ENCODE data around the gene SLAMF9. TPM values are rescaled to one million over a fixed set of nuclear protein-coding genes. Genes with fewer than 3 reads are reported as not detected.

The SLAMF9 gene
- total RNA-seq, 1 experiment from 2014 or later: not detected

- Histone ChIP-seq H3K18ac (ENCODE audit: insufficient read length, low read depth, low read length) (peak overlapping the region; percentile 46), H3K9ac (ENCODE audit: extremely low read depth, insufficient read length, low read length) (no peak overlapping the region), H3K4me2 (ENCODE audit: insufficient read depth, insufficient read length, low read length) (no peak overlapping the region), H2BK15ac (ENCODE audit: low read depth, low read length) (no peak overlapping the region), H2BK120ac (ENCODE audit: low read depth, low read length, poor library complexity, severe bottlenecking) (no peak overlapping the region), H3K23ac (ENCODE audit: insufficient read length, low read depth, low read length) (no peak overlapping the region), H4K91ac (ENCODE audit: insufficient read length, low read depth, low read length) (no peak overlapping the region), H3K56ac (ENCODE audit: insufficient read length, low read depth, low read length) (no peak overlapping the region), H3K79me1 (ENCODE audit: insufficient read depth, low read depth, low read length, poor library complexity, severe bottlenecking) (no peaks in the 10 kb centered on the region), H4K8ac (replicated peaks; ENCODE audit: insufficient read length, low read depth, low read length) (no peak overlapping the region), H3K9me3 (ENCODE audit: control insufficient read depth, low read depth, low read length) (no peaks in the 10 kb centered on the region), H4K20me1 (ENCODE audit: control insufficient read depth, insufficient read depth, insufficient read length) (no peaks in the 10 kb centered on the region), H2BK20ac (ENCODE audit: low read depth, low read length, poor library complexity, severe bottlenecking) (no peak overlapping the region), H3K27ac (ENCODE audit: insufficient read length, low read depth, low read length) (no peak overlapping the region), H3K79me2 (ENCODE audit: insufficient read depth, low read length) (no peaks in the 10 kb centered on the region), H2BK5ac (ENCODE audit: insufficient read length, low read length) (no peak overlapping the region), H3K23me2 (ENCODE audit: insufficient read length, low read depth, low read length, poor library complexity, severe bottlenecking) (peaks cover 10% of the 10 kb centered on the region), H4K5ac (ENCODE audit: insufficient read length, low read depth, low read length) (no peak overlapping the region), H3K27me3 (ENCODE audit: insufficient read depth, low read length) (no peaks in the 10 kb centered on the region), H3K4me1 (ENCODE audit: insufficient read depth, low read length) (no peaks in the 10 kb centered on the region; the same call in 1 of the 2 replicates), H2BK12ac (ENCODE audit: insufficient read length, low read depth, low read length) (no peak overlapping the region), H3T11ph (ENCODE audit: low read length) (no peak overlapping the region), H2AFZ (ENCODE audit: low read length) (no peak overlapping the region), H3K14ac (ENCODE audit: insufficient read depth, low read length) (peak overlapping the region; percentile 8), H3K4ac (ENCODE audit: low read depth, low read length) (no peak overlapping the region), H2AK5ac (ENCODE audit: insufficient read length, low read length) (no peak overlapping the region)
- Mint-ChIP-seq H3K27me3 (ENCODE audit: low read depth) (peaks cover 1% of the 10 kb centered on the region), H3K4me1 (peaks cover 46 to 71% of the 10 kb centered on the region in 2 experiments), H3K9me3 (no peaks in the 10 kb centered on the region), H3K4me3 (no peak overlapping the region; a peak in 1 of 5 replicates), H3K36me3 (ENCODE audit: insufficient read depth in 1 of 3, low read depth in 3 of 3) (peaks cover 8 to 13% (median 9%) of the 10 kb centered on the region in 3 experiments; a peak in 6 of 7 replicates), H3K27ac (peak overlapping the region in 1 of 3 experiments; percentile 55; a peak in 2 of 7 replicates)
- no peak for TF ChIP-seq CTCF (conservative IDR thresholded peaks at IDR 0.05)
- no peak for DNase-seq
- no CpG with 5 or more reads among the region's 5 CpGs for WGBS (ENCODE audit: extremely low coverage, insufficient read length, low lambda C conversion rate)
Measured at GRCh38 chr1:159941141-159941540, 12.9 kb downstream of the SLAMF9 start.

Measured in H9 (cell line).